Panc1 (cell line): ENCODE results near the gene VASP.

Experiments
- POLR2AphosphoS5 ChIP-seq: IDR thresholded peaks from 2 replicates; pipeline ENCODE4 v1.6.1; 2012; ENCODE audit warnings: mild to moderate bottlenecking, low read depth, low read length, moderate library complexity
- SIN3A ChIP-seq: IDR thresholded peaks from 2 replicates; pipeline ENCODE4 v1.6.1; 2012; ENCODE audit warnings: low read depth, mild to moderate bottlenecking, low read length, moderate library complexity, borderline replicate concordance; ENCODE audit not compliant: insufficient read depth
- TCF7L2 ChIP-seq: IDR thresholded peaks from 2 replicates; pipeline ENCODE4 v1.6.1; 2011; ENCODE audit warnings: mild to moderate bottlenecking, low read depth, low read length, inconsistent platforms
- TF ChIP-seq, protein P1 (sequence below): fragments of 450-650 bp; IDR thresholded peaks from 2 replicates; pipeline ENCODE4 v1.5.1; 2017; ENCODE audit warnings: mild to moderate bottlenecking
- TF ChIP-seq, protein P2 (sequence below), 2 experiments: IDR thresholded peaks; 2 replicates each; pipeline ENCODE4 v1.6.1; 2011 to 2012; ENCODE audit warnings: low read depth in 2 of 2, control low read depth in 1 of 2, low read length in 1 of 2, mild to moderate bottlenecking in 1 of 2, moderate library complexity in 1 of 2; ENCODE audit not compliant: insufficient read depth in 1 of 2

DNA sequence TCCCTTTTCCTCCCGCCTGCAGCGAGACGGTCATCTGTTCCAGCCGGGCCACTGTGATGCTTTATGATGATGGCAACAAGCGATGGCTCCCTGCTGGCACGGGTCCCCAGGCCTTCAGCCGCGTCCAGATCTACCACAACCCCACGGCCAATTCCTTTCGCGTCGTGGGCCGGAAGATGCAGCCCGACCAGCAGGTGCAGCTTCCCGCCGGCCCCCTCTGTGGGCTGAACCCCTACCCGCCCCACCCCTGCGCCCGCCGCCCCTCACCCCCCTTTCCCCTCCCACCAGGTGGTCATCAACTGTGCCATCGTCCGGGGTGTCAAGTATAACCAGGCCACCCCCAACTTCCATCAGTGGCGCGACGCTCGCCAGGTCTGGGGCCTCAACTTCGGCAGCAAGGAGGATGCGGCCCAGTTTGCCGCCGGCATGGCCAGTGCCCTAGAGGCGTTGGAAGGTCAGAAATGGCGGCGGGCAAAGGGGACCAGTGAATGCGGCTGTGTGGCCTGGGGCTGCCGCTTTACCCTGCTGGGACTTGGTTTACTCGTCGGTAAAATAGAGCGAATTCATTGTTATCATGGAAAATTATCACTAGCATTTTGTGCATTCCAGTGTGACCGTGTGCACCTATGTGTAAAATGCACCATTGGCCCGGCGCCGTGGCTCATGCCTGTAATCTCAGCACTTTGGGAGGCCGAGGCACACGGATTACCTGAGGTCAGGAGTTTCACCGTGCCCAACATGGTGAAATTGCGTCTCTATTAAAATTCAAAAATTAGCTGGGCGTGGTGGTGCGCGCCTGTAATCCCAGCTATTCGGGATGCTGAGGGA, 10.6 kb downstream of the VASP start:
- TF ChIP-seq, protein P1, sequence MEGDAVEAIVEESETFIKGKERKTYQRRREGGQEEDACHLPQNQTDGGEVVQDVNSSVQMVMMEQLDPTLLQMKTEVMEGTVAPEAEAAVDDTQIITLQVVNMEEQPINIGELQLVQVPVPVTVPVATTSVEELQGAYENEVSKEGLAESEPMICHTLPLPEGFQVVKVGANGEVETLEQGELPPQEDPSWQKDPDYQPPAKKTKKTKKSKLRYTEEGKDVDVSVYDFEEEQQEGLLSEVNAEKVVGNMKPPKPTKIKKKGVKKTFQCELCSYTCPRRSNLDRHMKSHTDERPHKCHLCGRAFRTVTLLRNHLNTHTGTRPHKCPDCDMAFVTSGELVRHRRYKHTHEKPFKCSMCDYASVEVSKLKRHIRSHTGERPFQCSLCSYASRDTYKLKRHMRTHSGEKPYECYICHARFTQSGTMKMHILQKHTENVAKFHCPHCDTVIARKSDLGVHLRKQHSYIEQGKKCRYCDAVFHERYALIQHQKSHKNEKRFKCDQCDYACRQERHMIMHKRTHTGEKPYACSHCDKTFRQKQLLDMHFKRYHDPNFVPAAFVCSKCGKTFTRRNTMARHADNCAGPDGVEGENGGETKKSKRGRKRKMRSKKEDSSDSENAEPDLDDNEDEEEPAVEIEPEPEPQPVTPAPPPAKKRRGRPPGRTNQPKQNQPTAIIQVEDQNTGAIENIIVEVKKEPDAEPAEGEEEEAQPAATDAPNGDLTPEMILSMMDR: no peak
- TF ChIP-seq POLR2AphosphoS5 (no peak), SIN3A (no peak), TCF7L2 (no peak)
- TF ChIP-seq, protein P2, sequence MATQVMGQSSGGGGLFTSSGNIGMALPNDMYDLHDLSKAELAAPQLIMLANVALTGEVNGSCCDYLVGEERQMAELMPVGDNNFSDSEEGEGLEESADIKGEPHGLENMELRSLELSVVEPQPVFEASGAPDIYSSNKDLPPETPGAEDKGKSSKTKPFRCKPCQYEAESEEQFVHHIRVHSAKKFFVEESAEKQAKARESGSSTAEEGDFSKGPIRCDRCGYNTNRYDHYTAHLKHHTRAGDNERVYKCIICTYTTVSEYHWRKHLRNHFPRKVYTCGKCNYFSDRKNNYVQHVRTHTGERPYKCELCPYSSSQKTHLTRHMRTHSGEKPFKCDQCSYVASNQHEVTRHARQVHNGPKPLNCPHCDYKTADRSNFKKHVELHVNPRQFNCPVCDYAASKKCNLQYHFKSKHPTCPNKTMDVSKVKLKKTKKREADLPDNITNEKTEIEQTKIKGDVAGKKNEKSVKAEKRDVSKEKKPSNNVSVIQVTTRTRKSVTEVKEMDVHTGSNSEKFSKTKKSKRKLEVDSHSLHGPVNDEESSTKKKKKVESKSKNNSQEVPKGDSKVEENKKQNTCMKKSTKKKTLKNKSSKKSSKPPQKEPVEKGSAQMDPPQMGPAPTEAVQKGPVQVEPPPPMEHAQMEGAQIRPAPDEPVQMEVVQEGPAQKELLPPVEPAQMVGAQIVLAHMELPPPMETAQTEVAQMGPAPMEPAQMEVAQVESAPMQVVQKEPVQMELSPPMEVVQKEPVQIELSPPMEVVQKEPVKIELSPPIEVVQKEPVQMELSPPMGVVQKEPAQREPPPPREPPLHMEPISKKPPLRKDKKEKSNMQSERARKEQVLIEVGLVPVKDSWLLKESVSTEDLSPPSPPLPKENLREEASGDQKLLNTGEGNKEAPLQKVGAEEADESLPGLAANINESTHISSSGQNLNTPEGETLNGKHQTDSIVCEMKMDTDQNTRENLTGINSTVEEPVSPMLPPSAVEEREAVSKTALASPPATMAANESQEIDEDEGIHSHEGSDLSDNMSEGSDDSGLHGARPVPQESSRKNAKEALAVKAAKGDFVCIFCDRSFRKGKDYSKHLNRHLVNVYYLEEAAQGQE (IDR thresholded peaks at IDR 0.05; ENCODE audit: insufficient read depth in 1 of 2, low read depth in 2 of 2, low read length in 1 of 2): no peak
